Aorta (tissue), 5 donors: ENCODE data around the gene RPL12. TPM values are rescaled to one million over a fixed set of nuclear protein-coding genes. Genes with fewer than 3 reads are reported as not detected.

Experiments
- ATAC-seq: fragments of 200-7000 bp; cut with Tn5 transposase; one replicate; pipeline ENCODE4 v1.9.1; 2022; ENCODE audit warnings: moderate library complexity; ENCODE audit not compliant: low FRiP score
- DNase-seq, 2 donors: peaks; one replicate each; pipeline ENCODE4 v3.0.0-alpha.2; 2020
- H3K27ac ChIP-seq, 2 donors: one replicate each; pipeline ENCODE4 v1.5.1; 2013; ENCODE audit warnings: low read length in 2 of 2, mild to moderate bottlenecking in 2 of 2, moderate library complexity in 2 of 2, control low read depth in 1 of 2, inconsistent platforms in 1 of 2, low read depth in 1 of 2
- H3K27me3 ChIP-seq, 2 donors: one replicate each; pipeline ENCODE4 v1.6.1; 2013; ENCODE audit warnings: control low read depth in 1 of 2, low read length in 1 of 2, mild to moderate bottlenecking in 1 of 2, moderate library complexity in 1 of 2; ENCODE audit not compliant: insufficient read depth in 2 of 2, control insufficient read depth in 1 of 2
- H3K36me3 ChIP-seq, 2 donors: one replicate each; pipeline ENCODE4 v1.6.1; 2013; ENCODE audit warnings: control low read depth in 1 of 2, low read length in 1 of 2, mild to moderate bottlenecking in 1 of 2; ENCODE audit not compliant: insufficient read depth in 2 of 2, control insufficient read depth in 1 of 2
- H3K4me1 ChIP-seq, 2 donors: one replicate each; pipeline ENCODE4 v1.6.1; 2013; ENCODE audit warnings: low read length in 2 of 2, control low read depth in 1 of 2, mild to moderate bottlenecking in 1 of 2, moderate library complexity in 1 of 2; ENCODE audit not compliant: insufficient read depth in 2 of 2, control insufficient read depth in 1 of 2
- H3K4me3 ChIP-seq, 2 donors: one replicate each; pipeline ENCODE4 v1.5.1; 2013; ENCODE audit warnings: low read length in 2 of 2, control low read depth in 1 of 2, mild to moderate bottlenecking in 1 of 2
- H3K9me3 ChIP-seq: one replicate; pipeline ENCODE4 v1.6.1; 2013; ENCODE audit warnings: mild to moderate bottlenecking, low read length; ENCODE audit not compliant: control insufficient read depth
- WGBS, 2 donors: extraction: QIAGEN DNeasy Blood & Tissue Kit; methylation state at CpG; one replicate each; pipeline ENCODE4 v1.1.7; 2013; 5-methylcytosine and 5-hydroxymethylcytosine counted together
- intact Hi-C, 2 donors: fragments of 100-400 bp; cut with DNase I; formaldehyde crosslinking; loops; one replicate each; pipeline versions ENCODE4 v1.14.2 to v1.15.0; 2022
- polyA plus RNA-seq, 2 donors: library from polyadenylated mRNA; stranded (reverse); fragments of 200-250 nt; gene quantifications; one replicate each; pipeline ENCODE4 v1.2.3, GENCODE V29; 2013
- total RNA-seq, 2 donors: library from RNA; stranded (reverse); fragmentation: NEBNext Ultra II Directional; extraction: Animal tissue kit (Norgen Biotek cat#: 25700); gene quantifications; one replicate each; pipeline ENCODE4 v1.2.1, GENCODE V29; 2021
- donor health status: healthy with polysubstance abuse.
- donor health status: Bipolar disorder and iron deficiency.
- donor health status: DM: no; HTN: no; CAD: no.
- donor health status: DM: no; HTN: no; CAD: no.
- donor health status: DM: yes; HTN: yes; CAD: no.

Gene RPL12
- total and polyA plus RNA-seq, 4 donors, result 875 to 3,006 (median 1,920) TPM

DNA sequence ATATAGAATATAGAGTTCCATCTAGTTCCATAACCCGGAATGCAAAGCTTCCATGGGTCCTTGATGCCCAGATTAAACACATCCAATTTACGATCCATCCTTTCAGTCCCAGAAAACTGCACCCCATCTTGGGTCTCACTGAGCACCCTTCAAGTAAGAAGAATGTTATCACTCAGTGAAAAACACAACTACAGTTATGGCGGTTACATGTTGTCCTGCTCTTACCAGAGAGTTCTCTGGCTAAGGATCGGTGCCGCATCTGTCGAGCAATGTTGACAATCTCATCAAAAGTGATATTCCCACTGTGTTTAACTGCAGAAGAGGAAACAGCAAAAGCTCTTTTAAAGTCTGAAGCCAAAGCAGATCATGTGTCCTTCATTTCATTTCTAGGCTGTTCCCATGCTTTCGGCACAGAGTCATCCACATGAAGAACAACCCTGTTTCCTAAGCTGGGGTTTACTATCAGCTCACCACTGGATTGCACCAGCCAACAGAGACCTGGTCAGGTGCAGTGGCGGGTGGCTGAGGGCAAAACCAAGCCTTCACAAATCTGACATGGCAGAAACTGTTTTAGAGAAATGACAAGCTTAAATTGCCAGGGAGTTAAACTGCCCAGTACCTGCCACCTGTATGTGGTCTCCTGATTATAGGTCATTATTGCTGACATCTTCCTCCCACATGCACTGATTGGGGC is 2.9 kb downstream of the RPL12 start:
- DNase-seq, result no peak
- H3K4me1 ChIP-seq, result no peaks in the 10 kb centered on the region

DNA sequence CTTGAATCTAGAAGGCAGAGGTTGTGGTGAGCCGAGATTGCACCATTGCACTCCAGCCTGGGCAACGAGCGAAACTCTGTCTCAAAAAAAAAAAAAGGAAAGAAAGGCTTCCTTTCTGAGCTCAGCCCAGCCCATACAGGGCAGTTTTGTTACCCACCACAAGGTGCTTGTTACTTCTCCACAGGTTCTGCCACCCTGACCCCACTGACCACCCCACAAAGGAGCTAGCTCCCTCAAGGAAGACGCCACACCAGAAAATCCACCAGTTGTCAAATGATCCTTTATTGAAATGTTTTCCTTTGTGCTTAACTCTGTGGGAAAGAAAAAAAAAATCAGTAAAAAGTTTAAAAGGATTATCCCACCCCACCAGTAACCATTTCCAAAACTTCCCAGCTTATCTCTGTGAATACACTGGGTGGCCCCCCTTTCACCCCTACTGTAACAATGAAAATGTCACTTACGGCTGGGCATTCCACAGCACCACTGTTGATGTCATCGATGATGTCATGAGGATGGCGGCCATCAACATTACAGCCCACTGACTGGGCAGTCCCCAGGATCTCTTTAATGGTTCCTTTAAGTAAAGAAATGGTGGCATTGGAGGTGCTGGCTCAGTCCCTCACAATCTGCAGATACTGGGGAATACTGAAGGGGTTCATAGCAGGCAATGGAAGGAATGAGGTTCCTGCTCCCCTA is 3.6 kb downstream of the RPL12 start:
- H3K27me3 ChIP-seq, result no peaks in the 10 kb centered on the region
- H3K27ac ChIP-seq, result no peak overlapping the region
- ATAC-seq (no peak), DNase-seq (no peak)
- peaks cover 6 to 11% of the 10 kb centered on the region in 2 donors for H3K36me3 ChIP-seq
- 66 to 78% methylated on average over 7 of the region's 7 CpGs for WGBS, 2 donors
- H3K4me3 ChIP-seq, result no peak overlapping the region
- no peaks in the 10 kb centered on the region for H3K4me1 ChIP-seq
- intact Hi-C loops, result no loop called here
- no peaks in the 10 kb centered on the region for H3K9me3 ChIP-seq

More for the DNA sequence above, 2.9 kb downstream of the RPL12 start:
- no peak for ATAC-seq
- peaks cover 5 to 8% of the 10 kb centered on the region in 2 donors for H3K36me3 ChIP-seq
- WGBS, 2 donors, result 88 to 91% methylated on average over 8 of the region's 8 CpGs
- no peak overlapping the region for H3K4me3 ChIP-seq
- intact Hi-C loops, result no loop called here
- no peaks in the 10 kb centered on the region for H3K9me3 ChIP-seq
- no peak overlapping the region for H3K27ac ChIP-seq
- H3K27me3 ChIP-seq, result no peaks in the 10 kb centered on the region

DNA sequence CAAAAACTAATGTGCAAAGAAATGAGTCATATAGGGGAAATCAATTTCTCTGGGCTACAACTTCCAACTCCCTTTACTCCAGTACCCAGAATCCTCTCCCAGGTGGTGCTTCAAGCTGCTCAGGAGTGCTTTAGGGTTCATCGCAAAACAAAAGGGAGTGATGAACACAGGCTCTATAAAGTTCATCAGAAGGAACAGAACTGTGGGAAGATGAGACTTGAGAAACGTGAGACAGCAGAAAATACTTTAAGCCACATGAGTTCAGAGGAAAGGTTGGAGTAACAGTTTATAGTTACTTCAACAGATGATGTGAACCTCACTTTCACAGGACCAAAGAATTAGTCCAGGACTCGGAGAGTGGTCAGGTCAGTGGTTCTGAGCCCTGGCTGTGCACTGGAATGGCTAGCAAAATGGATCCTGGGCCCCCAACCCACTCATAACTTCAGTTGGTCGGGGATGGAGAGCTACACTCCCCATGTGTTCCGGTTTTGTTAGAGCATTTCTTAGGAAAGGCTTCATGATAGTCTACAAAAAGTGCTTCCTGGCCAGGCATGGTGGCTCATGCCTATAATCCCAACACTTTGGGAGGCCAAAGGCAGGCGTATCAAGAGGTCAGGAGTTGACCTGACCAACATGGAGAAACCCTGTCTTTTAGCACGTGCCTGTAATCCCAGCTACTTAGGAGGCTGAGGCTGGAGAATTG is 4.3 kb downstream of the RPL12 start:
- Histone ChIP-seq H3K27ac (no peak overlapping the region), H3K36me3 (peaks cover 6 to 13% of the 10 kb centered on the region in 2 donors)

DNA sequence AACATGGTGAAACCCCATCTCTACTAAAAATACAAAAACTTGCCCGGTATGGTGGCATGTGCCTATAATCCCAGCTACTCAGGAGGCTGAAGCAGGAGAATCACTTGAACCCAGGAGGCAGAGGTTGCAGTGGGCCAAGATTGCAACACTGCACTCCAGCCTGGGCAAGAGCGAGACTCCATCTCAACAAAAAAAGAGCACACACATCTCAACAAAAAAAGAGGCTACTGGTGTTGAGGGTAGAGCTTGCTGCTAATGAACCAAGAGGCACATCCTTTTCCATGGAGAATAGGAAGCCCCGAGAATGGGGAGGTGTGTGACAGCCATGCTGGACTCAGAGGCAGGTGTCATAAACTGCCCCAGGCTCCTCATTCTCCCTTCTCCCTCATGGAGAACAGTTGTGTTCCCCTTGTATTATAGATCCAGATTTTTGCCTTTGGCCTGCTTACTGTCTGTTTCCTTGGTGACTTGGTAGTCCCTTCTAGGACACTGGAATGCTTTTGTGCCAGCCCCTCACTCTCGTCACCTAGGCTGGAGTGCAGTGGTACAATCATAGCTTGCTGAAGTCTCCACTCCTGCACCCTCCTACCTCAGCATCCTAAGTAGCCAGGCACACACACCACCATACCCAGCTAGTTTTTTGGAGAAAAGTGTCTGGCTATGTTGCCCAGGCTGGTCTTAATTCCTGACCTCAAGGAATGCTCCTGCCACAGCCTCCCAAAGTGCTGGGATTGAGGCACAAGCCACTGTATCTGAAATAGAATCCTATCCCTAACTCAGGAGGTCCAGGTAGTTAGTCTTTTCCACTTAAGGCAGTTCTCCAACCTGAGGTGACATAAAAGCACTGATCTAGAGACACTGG is 5.1 kb downstream of the RPL12 start:
- WGBS, 2 donors, result 72 to 79% methylated on average over 4 of the region's 4 CpGs
- ATAC-seq, result no peak
- no peak for DNase-seq
- Histone ChIP-seq H3K27ac (no peak overlapping the region), H3K4me3 (no peak overlapping the region), H3K9me3 (no peaks in the 10 kb centered on the region), H3K4me1 (no peaks in the 10 kb centered on the region), H3K27me3 (no peaks in the 10 kb centered on the region), H3K36me3 (peaks cover 6 to 13% of the 10 kb centered on the region in 2 donors)
- intact Hi-C loops, result no loop called here

More for the DNA sequence above, 4.3 kb downstream of the RPL12 start:
- ATAC-seq, result no peak
- Histone ChIP-seq H3K27me3 (no peaks in the 10 kb centered on the region), H3K4me3 (no peak overlapping the region), H3K9me3 (no peaks in the 10 kb centered on the region), H3K4me1 (no peaks in the 10 kb centered on the region)
- 81 to 83% methylated on average over 7 of the region's 7 CpGs for WGBS, 2 donors
- no peak for DNase-seq
- intact Hi-C loops, result no loop called here

DNA sequence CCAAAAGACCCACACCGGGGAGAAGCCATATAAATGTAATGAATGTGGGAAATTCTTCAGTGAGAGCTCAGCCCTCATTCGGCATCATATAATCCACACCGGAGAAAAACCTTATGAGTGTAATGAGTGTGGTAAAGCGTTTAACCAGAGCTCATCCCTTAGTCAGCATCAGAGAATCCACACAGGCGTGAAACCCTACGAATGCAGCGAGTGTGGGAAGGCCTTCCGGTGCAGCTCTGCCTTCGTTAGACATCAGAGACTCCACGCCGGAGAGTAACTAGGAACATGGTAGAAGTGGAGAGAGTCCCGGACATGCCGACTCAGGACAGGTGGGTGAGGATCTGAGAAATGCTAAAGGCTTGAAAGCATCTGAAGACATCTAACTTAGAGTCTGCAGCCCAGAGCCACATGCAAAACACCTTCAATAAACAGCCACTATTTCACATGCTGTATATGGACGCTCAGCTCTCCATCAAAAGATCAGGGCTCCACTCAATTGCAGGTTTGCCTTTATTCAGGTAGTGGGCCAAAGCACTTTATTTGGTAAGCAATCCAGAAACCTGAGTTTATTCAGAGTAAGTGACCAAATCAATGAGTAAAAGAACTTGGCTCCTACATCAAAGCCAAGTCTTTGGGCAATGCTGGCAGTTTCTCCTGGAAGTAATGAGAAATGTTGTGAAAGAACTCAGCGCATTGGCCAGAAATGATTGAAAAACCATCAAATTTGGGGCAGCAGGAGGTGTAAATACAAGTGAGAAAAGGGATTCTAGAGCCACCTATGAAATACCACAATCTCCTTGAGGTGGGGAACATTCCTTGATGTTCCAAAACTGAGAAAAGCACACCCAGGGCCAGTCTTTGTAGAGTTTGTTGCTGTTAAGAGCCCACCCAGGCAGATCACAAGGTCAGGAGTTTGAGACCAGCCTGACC is 6.0 kb downstream of the RPL12 start:
- intact Hi-C loops, result no loop called here
- Histone ChIP-seq H3K36me3 (peaks cover 8 to 13% of the 10 kb centered on the region in 2 donors), H3K27ac (no peak overlapping the region), H3K9me3 (no peaks in the 10 kb centered on the region), H3K4me3 (no peak overlapping the region), H3K4me1 (no peaks in the 10 kb centered on the region), H3K27me3 (no peaks in the 10 kb centered on the region)
- WGBS, 2 donors, result 92 to 94% methylated on average over 15 of the region's 15 CpGs
- no peak for DNase-seq
- no peak for ATAC-seq

DNA sequence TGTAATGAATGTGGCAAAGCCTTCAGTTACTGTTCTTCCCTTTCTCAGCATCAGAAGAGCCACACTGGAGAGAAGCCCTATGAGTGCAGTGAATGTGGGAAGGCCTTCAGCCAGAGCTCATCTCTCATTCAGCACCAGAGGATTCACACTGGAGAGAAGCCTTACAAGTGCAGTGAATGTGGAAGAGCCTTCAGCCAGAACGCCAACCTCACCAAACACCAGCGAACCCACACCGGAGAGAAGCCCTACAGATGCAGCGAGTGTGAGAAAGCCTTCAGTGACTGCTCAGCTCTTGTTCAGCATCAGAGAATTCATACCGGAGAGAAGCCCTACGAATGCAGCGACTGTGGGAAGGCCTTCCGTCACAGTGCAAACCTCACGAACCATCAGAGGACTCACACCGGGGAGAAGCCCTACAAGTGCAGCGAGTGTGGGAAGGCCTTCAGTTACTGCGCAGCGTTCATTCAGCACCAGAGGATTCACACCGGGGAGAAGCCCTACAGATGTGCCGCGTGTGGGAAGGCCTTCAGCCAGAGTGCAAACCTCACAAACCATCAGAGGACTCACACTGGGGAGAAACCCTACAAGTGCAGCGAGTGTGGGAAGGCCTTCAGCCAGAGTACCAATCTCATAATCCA is 6.8 kb downstream of the RPL12 start:
- 91 to 93% methylated on average over 17 of the region's 17 CpGs for WGBS, 2 donors
- no peak overlapping the region for H3K4me3 ChIP-seq
- no peaks in the 10 kb centered on the region for H3K4me1 ChIP-seq
- no peaks in the 10 kb centered on the region for H3K27me3 ChIP-seq
- no peak overlapping the region for H3K27ac ChIP-seq
- H3K9me3 ChIP-seq, result no peaks in the 10 kb centered on the region
- H3K36me3 ChIP-seq, result peaks cover 8 to 13% of the 10 kb centered on the region in 2 donors
- intact Hi-C loops, result no loop called here
- no peak for DNase-seq
- ATAC-seq, result no peak

DNA sequence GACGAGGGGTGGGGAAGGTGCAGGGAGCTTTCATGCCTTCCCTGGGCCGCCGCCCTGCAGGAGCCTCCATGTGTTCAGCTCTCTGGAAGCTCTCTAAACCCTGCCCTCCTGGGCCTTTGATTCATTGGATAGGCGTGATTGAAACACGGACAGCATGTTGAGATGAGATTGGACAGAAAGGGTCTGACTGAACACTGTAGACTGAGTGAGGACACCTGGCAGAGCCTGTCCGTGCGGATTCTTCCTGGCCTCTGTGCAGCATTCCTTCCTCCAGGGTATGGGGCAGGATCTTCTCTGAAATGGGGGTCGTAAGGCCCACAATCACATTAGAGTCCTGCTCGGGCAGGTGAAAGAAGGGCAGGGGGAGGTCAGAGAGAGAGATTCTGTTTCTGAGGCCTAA is 12.8 kb downstream of the RPL12 start:
- no peaks in the 10 kb centered on the region for H3K27me3 ChIP-seq
- intact Hi-C loops, result no loop called here
- no peaks in the 10 kb centered on the region for H3K9me3 ChIP-seq
- H3K36me3 ChIP-seq, result peaks cover 12 to 14% of the 10 kb centered on the region in 2 donors
- WGBS, 2 donors, result 92 to 94% methylated on average over 9 of the region's 9 CpGs
- no peak for DNase-seq
- no peaks in the 10 kb centered on the region for H3K4me1 ChIP-seq
- H3K27ac ChIP-seq, result no peak overlapping the region
- H3K4me3 ChIP-seq, result no peak overlapping the region
- ATAC-seq, result no peak
